ENCODE results near the gene INTS2.
"Not testable (repeated sequence)": the region's sequence is repeated elsewhere in the genome, so short reads cannot be mapped to it uniquely, and the experiment has no call there.

INTS2 gene

GRCh38 chr17:61894310-61894709 lies 33.5 kb downstream of the INTS2 start:
- not testable (repeated sequence) for DNase-seq (ENCODE audit: low read depth, low spot score)

GRCh38 chr17:61887733-61888132 lies 40.0 kb downstream of the INTS2 start:
- DNase-seq (ENCODE audit: low read depth, low spot score) = not testable (repeated sequence)

DNA sequence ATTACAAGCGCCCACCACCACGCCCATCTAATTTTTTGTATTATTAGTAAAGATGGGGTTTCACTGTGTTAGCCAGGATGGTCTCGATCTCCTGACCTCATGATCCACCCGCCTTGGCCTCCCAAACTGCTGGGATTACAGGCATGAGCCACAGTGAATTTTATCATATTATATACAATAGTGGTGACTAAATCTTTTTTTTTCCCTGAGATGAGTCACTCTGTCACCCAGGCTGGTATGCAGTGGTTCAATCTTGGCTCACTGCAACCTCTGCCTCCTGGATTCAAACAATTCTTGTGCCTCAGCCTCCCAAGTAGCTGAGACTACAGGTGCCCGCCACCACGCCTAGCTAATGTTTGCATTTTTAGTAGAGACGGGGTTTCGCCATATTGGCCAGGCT lies 41.9 kb downstream of the INTS2 start:
- DNase-seq (ENCODE audit: low read depth, low spot score) = peak; percentile 22

GRCh38 chr17:61884864-61885263 lies 42.9 kb downstream of the INTS2 start:
- DNase-seq (ENCODE audit: low read depth, low spot score) = no peak

GRCh38 chr17:61880589-61881102 lies 47.1 kb downstream of the INTS2 start:
- DNase-seq (ENCODE audit: low read depth, low spot score) = no peak

GRCh38 chr17:61878984-61879612 lies 48.7 kb downstream of the INTS2 start:
- DNase-seq (ENCODE audit: low read depth, low spot score) = no peak

DNA sequence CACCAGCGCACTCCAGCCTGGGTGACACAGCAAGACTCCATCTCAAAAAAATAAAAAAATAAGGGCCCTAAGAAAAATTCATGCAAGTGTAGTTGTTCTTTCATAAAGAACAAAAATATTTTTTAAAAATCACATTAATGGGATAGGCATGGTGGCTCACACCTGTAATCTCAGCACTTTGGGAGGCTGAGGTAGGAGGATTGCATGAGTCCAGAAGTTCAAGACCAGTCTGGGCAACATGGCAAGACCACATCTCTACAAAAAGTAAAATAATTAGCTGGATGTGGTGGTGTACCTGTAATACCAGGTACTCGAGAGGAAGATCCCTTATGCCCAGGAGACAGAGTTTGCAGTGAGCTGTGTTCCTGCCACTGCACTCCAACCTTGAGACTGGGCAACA lies 49.3 kb downstream of the INTS2 start:
- no peak for DNase-seq (ENCODE audit: low read depth, low spot score)

GRCh38 chr17:61877837-61878236 lies 49.9 kb downstream of the INTS2 start:
- no peak for DNase-seq (ENCODE audit: low read depth, low spot score)

DNA sequence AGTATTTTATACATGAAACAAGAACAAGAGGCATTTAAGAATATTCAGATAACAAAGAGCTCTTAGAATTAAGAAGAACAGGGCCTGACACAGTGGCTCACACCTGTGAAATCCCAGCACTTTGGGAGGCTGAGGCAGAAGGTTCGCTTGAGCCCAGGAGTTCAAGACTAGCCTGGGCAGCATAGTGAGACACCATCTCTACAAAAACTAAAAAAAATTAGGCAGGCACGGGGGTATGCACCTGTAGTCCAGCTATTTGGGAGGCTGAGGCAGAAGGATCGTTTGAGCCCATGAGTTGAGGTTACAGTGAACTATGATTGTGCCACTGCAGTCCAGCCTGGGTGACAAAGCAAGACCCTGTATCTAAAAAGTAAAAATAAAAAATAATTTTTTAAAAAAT lies 52.0 kb downstream of the INTS2 start:
- DNase-seq (ENCODE audit: low read depth, low spot score) = no peak

DNA sequence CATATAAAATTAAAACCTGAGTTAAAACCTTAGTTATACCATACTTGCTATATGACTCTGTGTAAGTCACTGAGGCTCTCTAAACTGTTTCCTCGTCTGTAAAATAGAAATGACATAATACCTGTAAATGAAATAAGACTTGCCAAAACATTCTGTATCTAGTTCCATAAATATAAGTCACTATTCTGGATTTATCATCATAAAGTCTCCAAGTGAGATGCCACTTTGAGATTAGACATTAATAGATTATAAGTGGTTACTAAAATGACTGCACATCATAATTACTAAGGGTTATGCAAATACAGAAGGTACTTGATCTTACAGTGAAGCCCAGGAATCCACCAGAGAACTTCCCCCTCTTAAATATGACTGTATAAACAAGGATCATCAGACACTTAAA lies 52.5 kb downstream of the INTS2 start:
- DNase-seq (ENCODE audit: low read depth, low spot score) = no peak

GRCh38 chr17:61874075-61874474 lies 53.7 kb downstream of the INTS2 start:
- no peak for DNase-seq (ENCODE audit: low read depth, low spot score)

- DNase-seq (ENCODE audit: low read depth, low spot score) = no peak
Observed at GRCh38 chr17:61872099-61872498, 55.7 kb downstream of the INTS2 start.

DNA sequence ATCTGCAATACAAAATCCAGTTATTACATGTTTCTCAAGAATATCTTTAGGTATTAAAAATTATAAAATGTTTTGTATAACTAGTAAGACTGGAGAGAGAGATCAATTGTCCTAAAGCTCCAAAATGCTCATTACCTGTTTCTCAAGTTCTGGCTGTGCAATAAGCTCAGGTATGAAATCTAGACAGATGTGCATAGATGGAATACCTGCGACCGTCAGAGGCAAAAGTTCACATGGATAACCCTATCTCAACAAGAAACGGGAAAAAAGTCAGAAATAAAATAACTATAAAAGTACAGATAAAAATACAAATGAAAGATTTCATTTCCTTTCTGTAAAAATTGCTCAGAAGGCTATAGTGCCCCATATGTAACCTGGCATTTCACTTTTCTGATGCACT lies 58.6 kb downstream of the INTS2 start:
- no peak for DNase-seq (ENCODE audit: low read depth, low spot score)

DNA sequence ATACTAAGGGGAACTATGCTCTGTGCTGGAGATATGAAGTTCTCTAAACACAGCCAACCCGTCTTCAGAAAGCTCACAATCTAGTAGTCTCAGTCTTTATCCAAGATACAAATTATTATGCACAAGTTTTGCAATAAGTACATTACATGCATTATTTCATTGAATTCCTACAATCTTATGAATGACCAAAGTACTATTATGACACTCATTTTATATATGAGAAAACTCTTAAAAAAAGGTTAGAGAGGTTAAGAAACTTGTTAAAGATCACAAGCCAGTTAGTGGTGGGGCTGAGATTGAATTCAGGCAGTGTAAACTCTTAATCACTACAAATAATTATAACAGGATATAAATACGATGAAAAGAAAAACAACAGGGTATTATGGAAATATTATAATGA lies 59.7 kb downstream of the INTS2 start:
- no peak for DNase-seq (ENCODE audit: low read depth, low spot score)

GRCh38 chr17:61867033-61867432 lies 60.7 kb downstream of the INTS2 start:
- no peak for DNase-seq (ENCODE audit: low read depth, low spot score)

DNA sequence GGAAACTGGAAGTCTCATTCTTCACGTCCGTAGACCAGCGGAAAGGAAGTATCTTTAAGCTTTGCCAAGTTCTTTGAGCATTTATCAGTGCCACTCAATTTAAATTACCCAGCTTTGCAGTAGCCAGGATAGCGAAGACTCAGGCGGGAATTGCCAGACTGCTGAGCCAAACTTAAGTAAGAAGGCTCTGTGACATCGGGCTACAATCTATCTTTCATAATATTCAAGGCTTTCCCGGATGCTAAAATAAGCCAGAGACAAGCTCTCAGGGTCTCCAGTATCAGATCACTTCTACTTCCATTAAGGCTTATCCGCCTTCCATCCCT lies 64.0 kb downstream of the INTS2 start:
- DNase-seq (ENCODE audit: low read depth, low spot score) = no peak

DNA sequence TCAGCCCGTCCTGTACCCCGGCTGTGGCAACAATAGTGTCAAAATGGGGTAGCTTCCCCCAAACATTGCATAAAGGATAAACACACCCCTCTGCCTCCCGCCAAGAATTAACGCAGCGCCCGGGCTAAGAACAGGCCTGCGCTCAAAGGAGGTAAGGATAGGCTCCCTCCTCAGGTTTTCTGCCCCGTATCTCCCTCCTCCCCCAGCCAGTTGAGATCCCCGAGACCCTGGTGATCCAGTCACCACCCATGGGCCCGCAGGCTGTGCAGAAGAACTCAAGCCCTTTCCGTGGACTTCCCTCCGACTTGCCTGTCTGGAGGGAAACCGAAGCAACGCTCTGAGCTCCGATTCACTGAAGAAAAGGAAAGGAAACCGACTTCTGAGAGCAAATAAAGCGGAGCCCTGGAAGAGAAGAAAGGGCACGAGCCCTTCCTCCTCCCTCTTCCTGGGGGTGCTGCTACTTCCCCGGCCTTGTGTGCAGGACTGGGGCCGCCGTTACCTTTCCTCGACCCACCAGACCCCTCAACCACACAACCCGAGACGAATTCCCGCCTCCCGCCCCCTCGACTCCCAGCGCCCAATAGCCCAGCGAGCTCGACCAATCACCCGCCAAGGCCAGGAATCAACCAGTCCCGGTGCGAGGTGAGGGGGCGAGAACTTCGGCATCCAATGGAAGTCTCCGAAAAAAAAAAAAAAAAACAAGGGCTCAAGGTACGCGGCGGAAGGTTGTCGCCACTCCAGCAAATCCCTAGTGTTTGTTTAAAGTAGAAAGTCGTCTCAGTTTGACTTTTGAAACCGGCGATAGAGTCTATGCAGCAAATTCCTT lies 64.6 kb downstream of the INTS2 start, which contains the start of gene BRIP1:
Gene BRIP1, minus strand, starts transcription at position 554 of the 826 bp plus-strand sequence. CDS start 1,989 bp downstream, outside the sequence.
- peak; percentile 97 for DNase-seq (ENCODE audit: low read depth, low spot score)

DNA sequence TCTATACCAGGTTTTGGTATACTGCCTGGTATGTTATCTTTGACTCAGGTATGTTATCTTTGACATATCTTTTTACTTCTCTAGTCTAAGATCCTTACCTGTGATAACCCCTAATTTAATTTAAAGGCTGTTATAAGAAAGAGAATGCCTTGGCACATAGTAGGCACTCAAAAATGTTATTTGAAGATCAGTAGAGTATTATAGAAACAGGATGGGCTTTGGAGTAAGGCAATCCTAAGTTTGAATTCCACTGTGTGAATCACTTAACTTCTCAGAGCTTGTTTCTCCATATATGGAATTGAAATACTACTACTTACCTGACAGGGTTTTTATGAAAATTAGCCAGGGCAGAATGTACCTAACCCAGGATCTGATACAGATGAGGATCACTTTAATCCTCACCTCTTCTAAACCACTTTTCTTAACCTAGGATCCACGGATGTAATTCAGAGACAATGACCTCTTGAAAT lies 65.6 kb downstream of the INTS2 start:
- DNase-seq (ENCODE audit: low read depth, low spot score) = peak; percentile 44

GRCh38 chr17:61860397-61860796 lies 67.4 kb downstream of the INTS2 start:
- not testable (repeated sequence) for DNase-seq (ENCODE audit: low read depth, low spot score)

GRCh38 chr17:61856035-61856434 lies 71.7 kb downstream of the INTS2 start:
- no peak for DNase-seq (ENCODE audit: low read depth, low spot score)

DNA sequence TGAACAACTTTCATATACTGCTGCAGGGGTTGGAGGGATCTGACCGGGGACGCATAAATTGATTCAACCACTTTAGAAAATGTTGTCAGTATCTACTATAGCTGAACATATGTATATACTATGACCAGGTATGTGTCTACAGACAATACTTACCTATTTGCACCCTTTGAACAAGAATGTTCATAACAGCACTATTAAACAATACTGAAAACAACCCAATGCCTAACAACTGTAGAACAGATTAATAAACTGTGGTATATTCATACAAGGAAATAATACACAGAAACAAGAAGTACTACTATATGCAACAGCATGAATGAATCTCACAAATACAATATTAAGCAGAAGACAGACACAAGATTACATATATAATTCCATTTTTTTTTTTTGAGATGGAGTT lies 74.9 kb downstream of the INTS2 start:
- no peak for DNase-seq (ENCODE audit: low read depth, low spot score)

DNA sequence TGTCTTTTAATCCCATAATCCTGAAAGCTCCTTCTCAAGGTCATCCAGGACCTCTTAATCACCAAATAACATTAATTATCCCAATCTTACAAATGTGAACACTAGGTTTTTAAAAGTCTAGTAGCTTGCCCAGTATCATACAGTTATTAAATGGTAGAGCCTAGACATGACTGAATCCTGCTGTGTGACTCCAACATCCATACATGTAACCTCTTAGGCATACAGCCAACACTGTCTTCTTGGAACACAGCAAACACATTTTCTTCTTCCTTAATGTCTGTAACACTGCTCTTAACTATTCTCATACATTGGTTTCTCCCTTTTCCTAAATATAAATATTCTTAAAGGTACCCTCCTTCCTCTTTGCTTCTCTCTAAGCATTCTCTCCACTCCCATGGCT lies 78.1 kb downstream of the INTS2 start:
- no peak for DNase-seq (ENCODE audit: low read depth, low spot score)

- no peak for DNase-seq (ENCODE audit: low read depth, low spot score)
Observed at GRCh38 chr17:61848896-61849295, 78.9 kb downstream of the INTS2 start.

Measured in astrocyte of the hippocampus (primary cell).